K562 (cell line): ENCODE measurements around the gene CERS6. TPM values are rescaled to one million over a fixed set of nuclear protein-coding genes. Genes with fewer than 3 reads are reported as not detected.

Experiments
- ATAC-seq: fragments of 200-7000 bp; cut with Tn5 transposase; 3 replicates; pipeline ENCODE4 v1.9.1; 2020; ENCODE audit warnings: moderate library complexity
- BruUV-seq: library from RNA; stranded (reverse); fragments of 400-500 nt; replicated peaks from 2 replicates; lab custom pipeline; 2021; lab: Mats Ljungman, UMichigan
- CTCF ChIA-PET: fragments of 300-600 bp; formaldehyde crosslinking; extraction: SDS; loops from one replicate; lab custom pipeline; 2021; ENCODE audit warnings: low intra/inter-chr PET ratio; lab: Yijun Ruan, JAX
- POLR2A ChIA-PET: fragments of 300-600, 350-650 bp; sonication (Branson Sonifier 250); formaldehyde crosslinking; extraction: SDS; loops from one replicate; lab custom pipeline; 2021; ENCODE audit warnings: antibody characterized with exemption, inconsistent platforms; lab: Yijun Ruan, JAX
- DNase-seq, 4 experiments: peaks; one replicate each; pipeline versions ENCODE4 v3.0.0 to v3.0.0-alpha.2; 2011 to 2018; ENCODE audit warnings: low spot score in 3 of 4, mixed read lengths in 3 of 4; ENCODE audit errors: extremely low read depth in 1 of 4
- FAIRE-seq: peaks from 2 replicates; lab custom pipeline; 2011; peaks lifted over from hg19 to GRCh38; lab: Jason Lieb, UNC
- H2AFZ ChIP-seq: 2 replicates; pipeline ENCODE4 v1.6.0; 2011; ENCODE audit warnings: low read depth, low read length, control low read depth, inconsistent platforms
- H3K27ac ChIP-seq: fragments of 200-600 bp; 3 replicates; pipeline ENCODE4 v1.8.0; 2011; ENCODE audit warnings: low read depth, mild to moderate bottlenecking, control low read depth, inconsistent platforms, low read length, moderate library complexity, mixed read lengths; ENCODE audit errors: extremely low read depth
- H3K27me3 ChIP-seq, 2 experiments: fragments of 300-600 bp in 1 of 2; 2 replicates in 1 of 2; 3 replicates in 1 of 2; pipeline versions ENCODE4 v1.6.0 to v1.8.0; 2011; ENCODE audit warnings: inconsistent platforms in 2 of 2, low read length in 2 of 2, mild to moderate bottlenecking in 1 of 2, mixed read lengths in 1 of 2, moderate library complexity in 1 of 2; ENCODE audit not compliant: control insufficient read depth in 2 of 2, insufficient read depth in 2 of 2
- H3K36me3 ChIP-seq: fragments of 300-600 bp; 3 replicates; pipeline ENCODE4 v1.8.0; 2011; ENCODE audit warnings: mild to moderate bottlenecking, low read length, inconsistent platforms; ENCODE audit not compliant: control insufficient read depth, insufficient read depth
- H3K4me1 ChIP-seq, 2 experiments: fragments of 200-600 bp in 1 of 2; replicated peaks in 1 of 2; 2 replicates in 1 of 2; 3 replicates in 1 of 2; pipeline versions ENCODE4 v1.5.1 to v1.8.0; 2011; ENCODE audit warnings: inconsistent platforms in 2 of 2, low read length in 2 of 2, mild to moderate bottlenecking in 1 of 2, mixed read lengths in 1 of 2, moderate library complexity in 1 of 2; ENCODE audit not compliant: control insufficient read depth in 2 of 2, insufficient read depth in 2 of 2
- H3K4me2 ChIP-seq: 2 replicates; pipeline ENCODE4 v1.6.1; 2011; ENCODE audit warnings: low read length, control low read depth, inconsistent platforms, mixed read lengths; ENCODE audit not compliant: insufficient read depth
- H3K4me3 ChIP-seq: fragments of 200-600 bp; sonication (generic), shearing (Covaris generic); 2 replicates; pipeline ENCODE4 v1.5.1; 2016; ENCODE audit warnings: control low read depth, inconsistent platforms
- H3K79me2 ChIP-seq: fragments of 200-600 bp; 3 replicates; pipeline ENCODE4 v1.8.0; 2011; ENCODE audit warnings: low read length, inconsistent platforms; ENCODE audit not compliant: control insufficient read depth, insufficient read depth
- H3K9ac ChIP-seq, 2 experiments: 2 replicates each; pipeline versions ENCODE4 v1.6.0 to v1.6.1; 2011; ENCODE audit warnings: low read depth in 2 of 2, low read length in 2 of 2, control low read depth in 1 of 2, inconsistent platforms in 1 of 2, mild to moderate bottlenecking in 1 of 2, mixed read lengths in 1 of 2; ENCODE audit not compliant: insufficient read depth in 1 of 2
- H3K9me1 ChIP-seq: one replicate; pipeline ENCODE4 v1.6.0; 2011; ENCODE audit warnings: inconsistent platforms, mild to moderate bottlenecking, low read length, moderate library complexity; ENCODE audit not compliant: control insufficient read depth, insufficient read depth
- H3K9me3 ChIP-seq: replicated peaks from 2 replicates; pipeline ENCODE4 v1.5.1; 2011; ENCODE audit warnings: low read depth, low read length, inconsistent platforms; ENCODE audit not compliant: control insufficient read depth, insufficient read depth
- H4K20me1 ChIP-seq: replicated peaks from 2 replicates; pipeline ENCODE4 v1.6.1; 2011; ENCODE audit warnings: low read length, inconsistent platforms, mixed read lengths; ENCODE audit not compliant: control insufficient read depth, insufficient read depth
- CBX5 ChIP-seq: IDR thresholded peaks from 2 replicates; pipeline ENCODE4 v1.6.1; 2014; ENCODE audit warnings: low read depth, borderline replicate concordance
- HIVEP1 ChIP-seq: fragments of 250-450 bp; sonication (Bioruptor Pico); IDR thresholded peaks from 2 replicates; pipeline ENCODE4 v1.4.0; 2020; ENCODE audit warnings: mild to moderate bottlenecking
- MCM5 ChIP-seq: fragments of 450-650 bp; IDR thresholded peaks from 2 replicates; pipeline ENCODE4 v1.6.1; 2016; ENCODE audit warnings: low read depth
- TRIM24 ChIP-seq, 2 experiments: fragments of 450-650 bp; IDR thresholded peaks; 2 replicates each; pipeline ENCODE4 v1.6.1; 2016
- WHSC1 ChIP-seq: IDR thresholded peaks from one replicate; pipeline ENCODE4 v1.6.1; 2012; ENCODE audit warnings: low read length, control low read depth, inconsistent platforms
- ZNF609 ChIP-seq: sonication (generic); formaldehyde crosslinking; IDR thresholded peaks from 2 replicates; pipeline ENCODE4 v1.8.1; 2023; ENCODE audit warnings: missing genetic modification reagents, mild to moderate bottlenecking, borderline replicate concordance
- WGBS: fragments of 100-300 bp; shearing (Covaris generic); methylation state at CpG from one replicate; pipeline ENCODE4 v1.1.6; 2016; ENCODE audit warnings: low coverage, mixed read lengths; ENCODE audit not compliant: insufficient coverage; ENCODE audit errors: missing lambda C conversion rate; 5-methylcytosine and 5-hydroxymethylcytosine counted together
- in situ Hi-C: fragments of 300-500 bp; cut with MboI; formaldehyde crosslinking; loops from 4 replicates; pipeline ENCODE4 v1.15.0; 2018; ENCODE audit warnings: inconsistent platforms, mixed read lengths
- intact Hi-C: fragments of 100-400 bp; cut with micrococcal nuclease; formaldehyde crosslinking; loops from 2 replicates; pipeline ENCODE4 v1.14.2; 2022
- polyA plus RNA-seq, 8 experiments: library from polyadenylated mRNA; depleted of rRNA in 4 of 8; stranded (reverse) in 5 of 8; unstranded in 3 of 8; fragments of >200 nt; fragmentation: Nextera tagmentation in 2 of 8; fragmentation: Illumina TruSeq in 1 of 8; extraction: Ambion mirVana in 2 of 8; extraction: Trizol in 1 of 8; gene quantifications; 2 replicates each; pipeline versions ENCODE4 v1.2.1 to v1.2.3, GENCODE V29; 2011 to 2014; ENCODE audit warnings: inconsistent platforms in 1 of 8, missing spikeins in 1 of 8
- total RNA-seq, 7 experiments: library from RNA; depleted of rRNA in 6 of 7; stranded (reverse); fragments of >200 nt in 6 of 7; fragmentation: Illumina TruSeq in 2 of 7; extraction: Trizol in 2 of 7; gene quantifications; 2 replicates each; pipeline versions ENCODE4 v1.2.1 to v1.2.3, GENCODE V29; 2011 to 2021; ENCODE audit warnings: low replicate concordance in 1 of 7

The CERS6 gene
- total and polyA plus RNA-seq, 9 of the 15 experiments (the other 6 are each of a cell fraction or from before 2014, with no cell fraction given), result 1.6 to 13.6 (median 11.4) TPM

GRCh38 chr2:168496906-168497305 is 40.8 kb downstream of the CERS6 start (continued):
- no peak for TF ChIP-seq ZNF609 (CRISPR knock-in tag)
- TF ChIP-seq MCM5, result no peak
- TF ChIP-seq WHSC1, result no peak

GRCh38 chr2:168499500-168499899 is 43.4 kb downstream of the CERS6 start:
- no TSS peak for BruUV-seq
- in situ Hi-C loops, result no loop called here
- intact Hi-C loops, result no loop called here
- Histone ChIP-seq H3K9me3 (no peaks in the 10 kb centered on the region), H3K36me3 (no peaks in the 10 kb centered on the region), H3K9ac (no peak overlapping the region), H3K27me3 (no peaks in the 10 kb centered on the region), H3K27ac (no peak overlapping the region), H3K9me1 (no peaks in the 10 kb centered on the region), H4K20me1 (no peaks in the 10 kb centered on the region), H3K4me3 (no peak overlapping the region), H2AFZ (no peak overlapping the region), H3K4me1 (no peaks in the 10 kb centered on the region), H3K4me2 (no peak overlapping the region), H3K79me2 (peaks cover 3% of the 10 kb centered on the region; the same call in 1 of the 3 replicates)
- DNase-seq, result no peak
- no peak for ATAC-seq
- ChIA-PET POLR2A (interaction anchor here (1.5 kb wide), 1 partner anchor 18 kb away, joined by 3 read pairs; no protein-coding TSS in a partner anchor), CTCF (no interaction called here)
- peak; percentile 62 for FAIRE-seq
- peak; percentile 31 to 59; a peak in 3 of 4 replicates for TF ChIP-seq TRIM24 (IDR thresholded peaks at IDR 0.05)
- 0 out of 2 replicates have a peak, but pooled peaks have one; percentile 48 for TF ChIP-seq CBX5
- no peak for TF ChIP-seq HIVEP1 (CRISPR knock-in tag)
- WGBS, result 36% methylated on average over 4 of the region's 4 CpGs
